ENCODE data around the gene GRAP2.

GRAP2 gene

GRCh38 chr22:39956932-39957664 lies 56.2 kb downstream of the GRAP2 start:
- DNase-seq, result no peak
- in situ Hi-C loops (cut with HindIII; ENCODE audit: low pct_ligation_motif_present, low pct_unique_long_range_greater_than_20kb, low sequenced_read_pairs), result no loop called here

- no peak for DNase-seq
- in situ Hi-C loops (cut with HindIII; ENCODE audit: low pct_ligation_motif_present, low pct_unique_long_range_greater_than_20kb, low sequenced_read_pairs), result no loop called here
Measured at GRCh38 chr22:39958009-39958711, 57.3 kb downstream of the GRAP2 start.

GRCh38 chr22:39958949-39959639 lies 58.2 kb downstream of the GRAP2 start:
- no peak for DNase-seq
- in situ Hi-C loops (cut with HindIII; ENCODE audit: low pct_ligation_motif_present, low pct_unique_long_range_greater_than_20kb, low sequenced_read_pairs), result no loop called here

DNA sequence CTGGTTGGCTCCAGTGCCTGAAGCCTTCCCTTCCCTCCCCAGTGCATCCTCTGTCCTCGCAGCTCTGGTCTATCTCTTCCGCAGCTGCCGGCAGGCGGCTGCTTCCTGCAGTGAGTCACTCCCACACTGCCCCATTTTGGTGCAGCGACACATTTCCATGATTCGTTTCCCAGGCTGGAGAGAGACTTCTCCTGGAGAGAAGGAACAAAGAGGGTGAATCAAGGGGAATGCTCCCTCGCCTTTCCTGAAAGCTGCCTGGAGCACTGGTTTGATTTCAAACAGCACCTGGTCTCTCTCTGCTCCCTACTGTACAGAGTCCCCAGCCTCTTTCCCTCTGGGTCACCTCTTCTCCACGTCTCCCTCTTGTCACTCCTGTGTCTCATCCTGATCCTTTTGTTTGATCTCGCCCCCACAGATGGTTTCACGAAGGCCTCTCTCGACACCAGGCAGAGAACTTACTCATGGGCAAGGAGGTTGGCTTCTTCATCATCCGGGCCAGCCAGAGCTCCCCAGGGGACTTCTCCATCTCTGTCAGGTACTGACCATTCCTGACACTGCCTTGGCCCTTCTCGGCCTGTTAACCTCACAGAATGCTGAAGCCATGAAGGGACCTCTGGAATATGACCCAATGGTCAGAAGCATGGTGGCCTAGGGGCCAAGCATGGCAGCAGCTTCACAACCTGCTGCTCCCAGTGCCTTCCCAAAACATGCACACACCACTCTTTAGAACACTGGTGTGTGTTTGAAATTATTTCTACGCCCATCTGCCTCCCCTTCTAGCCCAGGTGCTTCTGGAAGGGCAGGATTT lies 59.0 kb downstream of the GRAP2 start, which contains the start of gene TMA7B:
Gene TMA7B, plus strand, starts transcription at position 758 of the 808 bp plus-strand sequence. CDS start 3,978 bp downstream, outside the sequence.
- in situ Hi-C loops (cut with HindIII; ENCODE audit: low pct_ligation_motif_present, low pct_unique_long_range_greater_than_20kb, low sequenced_read_pairs), result no loop called here
- DNase-seq, result peak; percentile 28

GRCh38 chr22:39960791-39961746 lies 60.2 kb downstream of the GRAP2 start:
- in situ Hi-C loops (cut with HindIII; ENCODE audit: low pct_ligation_motif_present, low pct_unique_long_range_greater_than_20kb, low sequenced_read_pairs), result no loop called here
- DNase-seq, result no peak

GRCh38 chr22:39962071-39962470 lies 61.2 kb downstream of the GRAP2 start:
- in situ Hi-C loops (cut with HindIII; ENCODE audit: low pct_ligation_motif_present, low pct_unique_long_range_greater_than_20kb, low sequenced_read_pairs), result no loop called here
- DNase-seq, result no peak

- no peak for DNase-seq
- in situ Hi-C loops (cut with HindIII; ENCODE audit: low pct_ligation_motif_present, low pct_unique_long_range_greater_than_20kb, low sequenced_read_pairs), result no loop called here
Measured at GRCh38 chr22:39965748-39966147, 64.9 kb downstream of the GRAP2 start.

DNA sequence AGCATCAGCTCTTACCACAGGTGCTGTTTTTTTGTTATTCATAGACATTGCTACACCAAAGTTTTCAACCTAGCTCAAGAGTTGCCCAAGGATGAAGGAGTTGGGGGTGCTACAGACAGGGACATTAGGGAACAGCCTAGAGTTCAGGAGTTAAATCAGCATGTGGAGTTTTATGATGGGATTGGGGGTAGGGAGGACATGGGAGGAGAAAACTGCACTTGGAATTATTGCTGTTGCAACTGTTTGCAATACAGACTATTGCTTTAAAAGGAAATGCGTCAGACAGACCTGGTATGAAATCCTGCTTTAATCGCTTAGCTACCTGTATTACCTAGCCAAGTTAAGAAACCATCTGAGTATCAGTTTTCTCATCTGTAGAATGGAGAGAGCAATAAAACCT lies 65.6 kb downstream of the GRAP2 start:
- in situ Hi-C loops (cut with HindIII; ENCODE audit: low pct_ligation_motif_present, low pct_unique_long_range_greater_than_20kb, low sequenced_read_pairs), result no loop called here
- DNase-seq, result no peak

GRCh38 chr22:39967103-39967829 lies 66.4 kb downstream of the GRAP2 start:
- DNase-seq, result no peak
- in situ Hi-C loops (cut with HindIII; ENCODE audit: low pct_ligation_motif_present, low pct_unique_long_range_greater_than_20kb, low sequenced_read_pairs), result no loop called here

DNA sequence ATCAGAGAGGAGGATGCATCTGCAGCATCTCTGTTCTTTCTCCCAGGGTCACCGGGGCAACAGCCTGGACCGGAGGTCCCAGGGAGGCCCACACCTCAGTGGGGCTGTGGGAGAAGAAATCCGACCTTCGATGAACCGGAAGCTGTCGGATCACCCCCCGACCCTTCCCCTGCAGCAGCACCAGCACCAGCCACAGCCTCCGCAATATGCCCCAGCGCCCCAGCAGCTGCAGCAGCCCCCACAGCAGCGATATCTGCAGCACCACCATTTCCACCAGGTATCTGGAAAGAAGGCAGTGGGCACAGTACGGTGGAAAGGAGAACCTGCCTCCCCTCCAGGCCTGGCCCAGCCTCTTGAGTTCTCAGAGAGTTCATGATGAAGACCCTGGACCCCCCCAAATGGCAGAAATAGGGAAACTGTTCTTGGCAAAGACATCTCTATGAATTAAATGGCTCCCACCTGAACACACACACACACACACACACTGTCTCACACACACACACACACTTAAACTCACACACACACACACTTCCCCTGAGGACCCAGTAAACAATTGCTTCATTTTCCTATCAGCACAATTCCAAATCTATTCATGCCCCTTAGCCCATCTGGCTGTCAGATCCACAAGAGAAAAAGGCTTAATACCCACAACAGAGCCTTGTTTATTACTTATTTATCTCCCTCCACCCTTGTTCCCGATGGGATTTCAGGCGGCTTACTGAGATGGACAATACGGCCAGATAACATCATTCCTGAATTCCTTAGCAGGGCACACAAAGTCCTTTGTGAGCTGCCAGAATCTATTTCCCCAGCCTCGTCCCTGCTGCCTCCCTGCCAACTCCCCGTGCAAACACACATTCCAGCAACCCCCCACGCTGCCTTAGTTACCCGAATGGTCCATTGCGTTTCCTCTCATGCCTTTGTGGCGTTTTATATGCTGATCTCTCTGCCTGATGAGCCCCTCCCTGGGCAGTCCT lies 67.4 kb downstream of the GRAP2 start:
- in situ Hi-C loops (cut with HindIII; ENCODE audit: low pct_ligation_motif_present, low pct_unique_long_range_greater_than_20kb, low sequenced_read_pairs), result no loop called here
- no peak for DNase-seq

GRCh38 chr22:39970742-39971141 lies 69.9 kb downstream of the GRAP2 start:
- no peak for DNase-seq
- in situ Hi-C loops (cut with HindIII; ENCODE audit: low pct_ligation_motif_present, low pct_unique_long_range_greater_than_20kb, low sequenced_read_pairs), result no loop called here

GRCh38 chr22:39972641-39973040 lies 71.8 kb downstream of the GRAP2 start:
- in situ Hi-C loops (cut with HindIII; ENCODE audit: low pct_ligation_motif_present, low pct_unique_long_range_greater_than_20kb, low sequenced_read_pairs), result no loop called here
- DNase-seq, result no peak

GRCh38 chr22:39973656-39974055 lies 72.8 kb downstream of the GRAP2 start:
- no peak for DNase-seq
- in situ Hi-C loops (cut with HindIII; ENCODE audit: low pct_ligation_motif_present, low pct_unique_long_range_greater_than_20kb, low sequenced_read_pairs), result no loop called here

GRCh38 chr22:39974065-39974464 lies 73.2 kb downstream of the GRAP2 start:
- in situ Hi-C loops (cut with HindIII; ENCODE audit: low pct_ligation_motif_present, low pct_unique_long_range_greater_than_20kb, low sequenced_read_pairs), result no loop called here
- no peak for DNase-seq

DNA sequence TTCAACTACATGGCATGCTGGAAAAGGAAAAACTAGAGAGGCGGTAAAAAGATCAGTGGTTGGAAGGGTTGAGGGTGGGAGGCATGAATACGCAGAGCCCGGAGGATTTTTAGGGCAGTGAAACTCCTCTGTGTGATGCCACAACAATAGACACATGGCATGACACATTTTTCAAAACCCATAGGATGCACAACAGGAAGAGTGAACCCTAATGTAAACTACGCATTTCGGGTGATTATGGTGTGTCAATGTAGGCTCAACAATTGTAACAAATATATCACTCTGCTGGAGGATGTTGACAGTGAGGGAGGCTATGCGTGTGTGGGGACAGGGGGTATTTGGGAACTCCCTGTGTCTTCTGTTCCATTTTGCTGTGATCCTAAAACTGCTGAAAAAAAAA lies 78.2 kb downstream of the GRAP2 start:
- in situ Hi-C loops (cut with HindIII; ENCODE audit: low pct_ligation_motif_present, low pct_unique_long_range_greater_than_20kb, low sequenced_read_pairs), result no loop called here
- no peak for DNase-seq

- DNase-seq, result no peak
- in situ Hi-C loops (cut with HindIII; ENCODE audit: low pct_ligation_motif_present, low pct_unique_long_range_greater_than_20kb, low sequenced_read_pairs), result no loop called here
Measured at GRCh38 chr22:39979458-39979857, 78.6 kb downstream of the GRAP2 start.

Data from ACHN (cell line).